SK-N-SH (cell line): ENCODE data around the gene ELAPOR1.

Source experiments
- ELF1 ChIP-seq: IDR thresholded peaks from 2 replicates; pipeline ENCODE4 v1.4.0; 2012
- EP300 ChIP-seq, 2 experiments: IDR thresholded peaks; 2 replicates each; pipeline versions ENCODE4 v1.4.0 to v1.6.1; 2012; ENCODE audit warnings: borderline replicate concordance in 1 of 2, low read depth in 1 of 2, low read length in 1 of 2
- FOXJ3 ChIP-seq: sonication (generic); formaldehyde crosslinking; IDR thresholded peaks from 2 replicates; pipeline ENCODE4 v1.5.1; 2020; ENCODE audit warnings: mild to moderate bottlenecking, missing genetic modification reagents
- POLR2AphosphoS5 ChIP-seq: IDR thresholded peaks from 2 replicates; pipeline ENCODE4 v1.6.1; 2012; ENCODE audit warnings: low read depth, low read length
- RCOR1 ChIP-seq: fragments of 150-350 bp; IDR thresholded peaks from 2 replicates; pipeline ENCODE4 v1.6.1; 2017; ENCODE audit warnings: antibody characterized with exemption, low read length
- RXRA ChIP-seq: IDR thresholded peaks from 2 replicates; pipeline ENCODE4 v1.4.0; 2012; ENCODE audit warnings: low read depth, mild to moderate bottlenecking, borderline replicate concordance
- SMC3 ChIP-seq: IDR thresholded peaks from 2 replicates; pipeline ENCODE4 v1.6.1; 2012; ENCODE audit warnings: low read depth, low read length, improper control_type of control experiment
- TAF1 ChIP-seq: IDR thresholded peaks from 2 replicates; pipeline ENCODE4 v1.6.1; 2012; ENCODE audit warnings: low read depth, mild to moderate bottlenecking, low read length, moderate library complexity, borderline replicate concordance
- TF ChIP-seq, protein P1 (sequence below): fragments of 200-600 bp; sonication (generic); IDR thresholded peaks from 2 replicates; pipeline ENCODE4 v1.6.1; 2017; ENCODE audit warnings: antibody characterized with exemption, mild to moderate bottlenecking, moderate library complexity
- TF ChIP-seq, protein P2 (sequence below): fragments of 150-350 bp; IDR thresholded peaks from 2 replicates; pipeline ENCODE4 v1.6.1; 2017; ENCODE audit warnings: antibody characterized with exemption, low read length, low read depth, borderline replicate concordance
- TF ChIP-seq, protein P3 (sequence below): IDR thresholded peaks from 2 replicates; pipeline ENCODE4 v1.6.1; 2012; ENCODE audit warnings: mild to moderate bottlenecking, low read depth, low read length, moderate library complexity
- TF ChIP-seq, protein P4 (sequence below): fragments of 150-350 bp; IDR thresholded peaks from 2 replicates; pipeline ENCODE4 v1.6.1; 2016; ENCODE audit warnings: mild to moderate bottlenecking, low read depth, low read length
- TF ChIP-seq, protein P5 (sequence below): IDR thresholded peaks from 2 replicates; pipeline ENCODE4; 2012
- TF ChIP-seq, protein P6 (sequence below): IDR thresholded peaks from 2 replicates; pipeline ENCODE4 v1.4.0; 2012; ENCODE audit warnings: low read depth

DNA sequence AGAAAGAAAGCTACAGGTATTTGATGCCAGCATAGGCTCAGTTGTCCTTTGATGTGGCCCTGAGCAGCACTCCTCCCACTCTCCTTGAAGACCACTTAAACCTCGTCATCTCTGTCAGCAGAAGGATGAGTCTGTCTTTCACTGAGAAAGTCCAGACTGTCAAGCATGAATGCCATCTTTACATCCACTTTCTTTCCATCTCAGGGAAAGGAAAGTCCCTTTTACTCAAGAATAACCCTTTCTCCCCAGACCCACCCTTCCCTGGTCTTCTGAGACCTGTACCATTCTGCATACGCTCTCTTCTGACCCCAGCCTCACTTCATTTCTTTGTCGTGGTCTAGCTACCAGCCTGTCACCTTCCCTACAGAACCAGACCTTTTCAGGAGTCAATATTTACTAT lies 4.0 kb upstream of the ELAPOR1 start:
- TF ChIP-seq, protein P1, sequence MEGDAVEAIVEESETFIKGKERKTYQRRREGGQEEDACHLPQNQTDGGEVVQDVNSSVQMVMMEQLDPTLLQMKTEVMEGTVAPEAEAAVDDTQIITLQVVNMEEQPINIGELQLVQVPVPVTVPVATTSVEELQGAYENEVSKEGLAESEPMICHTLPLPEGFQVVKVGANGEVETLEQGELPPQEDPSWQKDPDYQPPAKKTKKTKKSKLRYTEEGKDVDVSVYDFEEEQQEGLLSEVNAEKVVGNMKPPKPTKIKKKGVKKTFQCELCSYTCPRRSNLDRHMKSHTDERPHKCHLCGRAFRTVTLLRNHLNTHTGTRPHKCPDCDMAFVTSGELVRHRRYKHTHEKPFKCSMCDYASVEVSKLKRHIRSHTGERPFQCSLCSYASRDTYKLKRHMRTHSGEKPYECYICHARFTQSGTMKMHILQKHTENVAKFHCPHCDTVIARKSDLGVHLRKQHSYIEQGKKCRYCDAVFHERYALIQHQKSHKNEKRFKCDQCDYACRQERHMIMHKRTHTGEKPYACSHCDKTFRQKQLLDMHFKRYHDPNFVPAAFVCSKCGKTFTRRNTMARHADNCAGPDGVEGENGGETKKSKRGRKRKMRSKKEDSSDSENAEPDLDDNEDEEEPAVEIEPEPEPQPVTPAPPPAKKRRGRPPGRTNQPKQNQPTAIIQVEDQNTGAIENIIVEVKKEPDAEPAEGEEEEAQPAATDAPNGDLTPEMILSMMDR = no peak
- TF ChIP-seq, protein P2, sequence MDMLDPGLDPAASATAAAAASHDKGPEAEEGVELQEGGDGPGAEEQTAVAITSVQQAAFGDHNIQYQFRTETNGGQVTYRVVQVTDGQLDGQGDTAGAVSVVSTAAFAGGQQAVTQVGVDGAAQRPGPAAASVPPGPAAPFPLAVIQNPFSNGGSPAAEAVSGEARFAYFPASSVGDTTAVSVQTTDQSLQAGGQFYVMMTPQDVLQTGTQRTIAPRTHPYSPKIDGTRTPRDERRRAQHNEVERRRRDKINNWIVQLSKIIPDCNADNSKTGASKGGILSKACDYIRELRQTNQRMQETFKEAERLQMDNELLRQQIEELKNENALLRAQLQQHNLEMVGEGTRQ = no peak
- TF ChIP-seq, protein P3, sequence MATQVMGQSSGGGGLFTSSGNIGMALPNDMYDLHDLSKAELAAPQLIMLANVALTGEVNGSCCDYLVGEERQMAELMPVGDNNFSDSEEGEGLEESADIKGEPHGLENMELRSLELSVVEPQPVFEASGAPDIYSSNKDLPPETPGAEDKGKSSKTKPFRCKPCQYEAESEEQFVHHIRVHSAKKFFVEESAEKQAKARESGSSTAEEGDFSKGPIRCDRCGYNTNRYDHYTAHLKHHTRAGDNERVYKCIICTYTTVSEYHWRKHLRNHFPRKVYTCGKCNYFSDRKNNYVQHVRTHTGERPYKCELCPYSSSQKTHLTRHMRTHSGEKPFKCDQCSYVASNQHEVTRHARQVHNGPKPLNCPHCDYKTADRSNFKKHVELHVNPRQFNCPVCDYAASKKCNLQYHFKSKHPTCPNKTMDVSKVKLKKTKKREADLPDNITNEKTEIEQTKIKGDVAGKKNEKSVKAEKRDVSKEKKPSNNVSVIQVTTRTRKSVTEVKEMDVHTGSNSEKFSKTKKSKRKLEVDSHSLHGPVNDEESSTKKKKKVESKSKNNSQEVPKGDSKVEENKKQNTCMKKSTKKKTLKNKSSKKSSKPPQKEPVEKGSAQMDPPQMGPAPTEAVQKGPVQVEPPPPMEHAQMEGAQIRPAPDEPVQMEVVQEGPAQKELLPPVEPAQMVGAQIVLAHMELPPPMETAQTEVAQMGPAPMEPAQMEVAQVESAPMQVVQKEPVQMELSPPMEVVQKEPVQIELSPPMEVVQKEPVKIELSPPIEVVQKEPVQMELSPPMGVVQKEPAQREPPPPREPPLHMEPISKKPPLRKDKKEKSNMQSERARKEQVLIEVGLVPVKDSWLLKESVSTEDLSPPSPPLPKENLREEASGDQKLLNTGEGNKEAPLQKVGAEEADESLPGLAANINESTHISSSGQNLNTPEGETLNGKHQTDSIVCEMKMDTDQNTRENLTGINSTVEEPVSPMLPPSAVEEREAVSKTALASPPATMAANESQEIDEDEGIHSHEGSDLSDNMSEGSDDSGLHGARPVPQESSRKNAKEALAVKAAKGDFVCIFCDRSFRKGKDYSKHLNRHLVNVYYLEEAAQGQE = no peak
- TF ChIP-seq, protein P4, sequence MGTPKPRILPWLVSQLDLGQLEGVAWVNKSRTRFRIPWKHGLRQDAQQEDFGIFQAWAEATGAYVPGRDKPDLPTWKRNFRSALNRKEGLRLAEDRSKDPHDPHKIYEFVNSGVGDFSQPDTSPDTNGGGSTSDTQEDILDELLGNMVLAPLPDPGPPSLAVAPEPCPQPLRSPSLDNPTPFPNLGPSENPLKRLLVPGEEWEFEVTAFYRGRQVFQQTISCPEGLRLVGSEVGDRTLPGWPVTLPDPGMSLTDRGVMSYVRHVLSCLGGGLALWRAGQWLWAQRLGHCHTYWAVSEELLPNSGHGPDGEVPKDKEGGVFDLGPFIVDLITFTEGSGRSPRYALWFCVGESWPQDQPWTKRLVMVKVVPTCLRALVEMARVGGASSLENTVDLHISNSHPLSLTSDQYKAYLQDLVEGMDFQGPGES = no peak
- no peak for TF ChIP-seq EP300 (IDR thresholded peaks at IDR 0.05; ENCODE audit: borderline replicate concordance in 1 of 2, low read depth in 1 of 2, low read length in 1 of 2)
- TF ChIP-seq, protein P5, sequence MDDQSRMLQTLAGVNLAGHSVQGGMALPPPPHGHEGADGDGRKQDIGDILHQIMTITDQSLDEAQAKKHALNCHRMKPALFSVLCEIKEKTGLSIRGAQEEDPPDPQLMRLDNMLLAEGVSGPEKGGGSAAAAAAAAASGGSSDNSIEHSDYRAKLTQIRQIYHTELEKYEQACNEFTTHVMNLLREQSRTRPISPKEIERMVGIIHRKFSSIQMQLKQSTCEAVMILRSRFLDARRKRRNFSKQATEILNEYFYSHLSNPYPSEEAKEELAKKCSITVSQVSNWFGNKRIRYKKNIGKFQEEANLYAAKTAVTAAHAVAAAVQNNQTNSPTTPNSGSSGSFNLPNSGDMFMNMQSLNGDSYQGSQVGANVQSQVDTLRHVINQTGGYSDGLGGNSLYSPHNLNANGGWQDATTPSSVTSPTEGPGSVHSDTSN = no peak
- TF ChIP-seq RCOR1 = no peak
- TF ChIP-seq POLR2AphosphoS5 = no peak
- TF ChIP-seq, protein P6, sequence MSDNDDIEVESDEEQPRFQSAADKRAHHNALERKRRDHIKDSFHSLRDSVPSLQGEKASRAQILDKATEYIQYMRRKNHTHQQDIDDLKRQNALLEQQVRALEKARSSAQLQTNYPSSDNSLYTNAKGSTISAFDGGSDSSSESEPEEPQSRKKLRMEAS = no peak
- TF ChIP-seq SMC3 = no peak
- no peak for TF ChIP-seq RXRA
- TF ChIP-seq ELF1 = no peak
- TF ChIP-seq TAF1 = no peak
- TF ChIP-seq FOXJ3 (CRISPR knock-in tag) = no peak
